ENCODE results near the gene GNAI1. TPM values are rescaled to one million over a fixed set of nuclear protein-coding genes. Genes with fewer than 3 reads are reported as not detected.
A peak's percentile ranks its signal among the peaks of the same experiment; 100 is the strongest.

GNAI1 gene
- total RNA-seq (2014; rRNA removed; shearing (Covaris generic); ENCODE audit: low replicate concordance) = 8.8 and 13.8 TPM in 2 replicates

- peak within 1 kb of the TSS; percentile 76 for H3K4me3 ChIP-seq
- no peaks in the 10 kb centered on the region for H3K27me3 ChIP-seq
- H3K36me3 ChIP-seq = no peaks in the 10 kb centered on the region
- DNase-seq = peak; percentile 69
- H3K9me3 ChIP-seq = no peaks in the 10 kb centered on the region
These were observed at the start of gene GNAI1 for GRCh38 chr7:80134536-80135308. Gene GNAI1, plus strand, starts transcription at chr7:80134831. Its CDS starts 330 bp downstream, at chr7:80135161.

- DNase-seq = peak; percentile 60
- no peak overlapping the region for H3K4me3 ChIP-seq
- H3K27me3 ChIP-seq = no peaks in the 10 kb centered on the region
- no peaks in the 10 kb centered on the region for H3K9me3 ChIP-seq
- no peaks in the 10 kb centered on the region for H3K36me3 ChIP-seq
These were observed 47.4 kb upstream of the GNAI1 start for GRCh38 chr7:80087051-80087770.

- no peaks in the 10 kb centered on the region for H3K9me3 ChIP-seq
- no peak overlapping the region for H3K4me3 ChIP-seq
- no peak for DNase-seq
- no peaks in the 10 kb centered on the region for H3K27me3 ChIP-seq
- H3K36me3 ChIP-seq = no peaks in the 10 kb centered on the region
These were observed 46.9 kb upstream of the GNAI1 start for GRCh38 chr7:80087771-80088170.

- no peaks in the 10 kb centered on the region for H3K9me3 ChIP-seq
- H3K4me3 ChIP-seq = no peak overlapping the region
- H3K36me3 ChIP-seq = no peaks in the 10 kb centered on the region
- DNase-seq = no peak
- no peaks in the 10 kb centered on the region for H3K27me3 ChIP-seq
These were observed 45.9 kb upstream of the GNAI1 start for GRCh38 chr7:80088705-80089104.

GRCh38 chr7:80089366-80089765, 45.3 kb upstream of the GNAI1 start:
- H3K36me3 ChIP-seq = no peaks in the 10 kb centered on the region
- DNase-seq = no peak
- no peaks in the 10 kb centered on the region for H3K9me3 ChIP-seq
- H3K27me3 ChIP-seq = no peaks in the 10 kb centered on the region
- H3K4me3 ChIP-seq = no peak overlapping the region

- H3K9me3 ChIP-seq = no peaks in the 10 kb centered on the region
- H3K27me3 ChIP-seq = no peaks in the 10 kb centered on the region
- no peaks in the 10 kb centered on the region for H3K36me3 ChIP-seq
- no peak overlapping the region for H3K4me3 ChIP-seq
- no peak for DNase-seq
These were observed 41.3 kb upstream of the GNAI1 start for GRCh38 chr7:80093349-80093748.

GRCh38 chr7:80095545-80095944, 39.1 kb upstream of the GNAI1 start:
- no peaks in the 10 kb centered on the region for H3K9me3 ChIP-seq
- no peak overlapping the region for H3K4me3 ChIP-seq
- no peaks in the 10 kb centered on the region for H3K27me3 ChIP-seq
- H3K36me3 ChIP-seq = no peaks in the 10 kb centered on the region
- no peak for DNase-seq

- Histone ChIP-seq H3K9me3 (no peaks in the 10 kb centered on the region), H3K4me3 (no peak overlapping the region), H3K27me3 (no peaks in the 10 kb centered on the region), H3K36me3 (no peaks in the 10 kb centered on the region)
- no peak for DNase-seq
These were observed 36.9 kb upstream of the GNAI1 start for GRCh38 chr7:80097756-80098155.

- no peak for DNase-seq
- H3K9me3 ChIP-seq = no peaks in the 10 kb centered on the region
- H3K36me3 ChIP-seq = no peaks in the 10 kb centered on the region
- no peaks in the 10 kb centered on the region for H3K27me3 ChIP-seq
- H3K4me3 ChIP-seq = no peak overlapping the region
These were observed 35.8 kb upstream of the GNAI1 start for GRCh38 chr7:80098795-80099194.

- Histone ChIP-seq H3K4me3 (no peak overlapping the region), H3K36me3 (no peaks in the 10 kb centered on the region), H3K27me3 (no peaks in the 10 kb centered on the region), H3K9me3 (no peaks in the 10 kb centered on the region)
- no peak for DNase-seq
These were observed 34.4 kb upstream of the GNAI1 start for GRCh38 chr7:80100254-80100653.

- H3K9me3 ChIP-seq = no peaks in the 10 kb centered on the region
These were observed 28.8 kb upstream of the GNAI1 start for GRCh38 chr7:80105701-80106408.

GRCh38 chr7:80106498-80107113, 28.0 kb upstream of the GNAI1 start:
- Histone ChIP-seq H3K4me3 (no peak overlapping the region), H3K9me3 (no peaks in the 10 kb centered on the region)
- no peak for DNase-seq

More at GRCh38 chr7:80105701-80106408, 28.8 kb upstream of the GNAI1 start:
- H3K27me3 ChIP-seq = no peaks in the 10 kb centered on the region
- DNase-seq = no peak
- no peak overlapping the region for H3K4me3 ChIP-seq
- H3K36me3 ChIP-seq = no peaks in the 10 kb centered on the region

GRCh38 chr7:80107278-80107677, 27.4 kb upstream of the GNAI1 start:
- no peaks in the 10 kb centered on the region for H3K9me3 ChIP-seq
- no peak for DNase-seq
- H3K4me3 ChIP-seq = no peak overlapping the region
- no peaks in the 10 kb centered on the region for H3K27me3 ChIP-seq
- H3K36me3 ChIP-seq = no peaks in the 10 kb centered on the region

More at GRCh38 chr7:80106498-80107113, 28.0 kb upstream of the GNAI1 start:
- no peaks in the 10 kb centered on the region for H3K27me3 ChIP-seq
- H3K36me3 ChIP-seq = no peaks in the 10 kb centered on the region

GRCh38 chr7:80110376-80110775, 24.3 kb upstream of the GNAI1 start:
- no peaks in the 10 kb centered on the region for H3K9me3 ChIP-seq
- no peak for DNase-seq
- no peak overlapping the region for H3K4me3 ChIP-seq
- no peaks in the 10 kb centered on the region for H3K27me3 ChIP-seq
- H3K36me3 ChIP-seq = no peaks in the 10 kb centered on the region

GRCh38 chr7:80114159-80114558, 20.5 kb upstream of the GNAI1 start:
- Histone ChIP-seq H3K27me3 (no peaks in the 10 kb centered on the region), H3K9me3 (no peaks in the 10 kb centered on the region), H3K36me3 (no peaks in the 10 kb centered on the region), H3K4me3 (no peak overlapping the region)
- no peak for DNase-seq

- no peak for DNase-seq
- H3K9me3 ChIP-seq = no peaks in the 10 kb centered on the region
- no peaks in the 10 kb centered on the region for H3K36me3 ChIP-seq
- no peak overlapping the region for H3K4me3 ChIP-seq
- no peaks in the 10 kb centered on the region for H3K27me3 ChIP-seq
These were observed 9.9 kb upstream of the GNAI1 start for GRCh38 chr7:80124526-80125264.

Measured in MG63 (cell line).